Spleen (tissue), 11 donors: ENCODE measurements around the gene CCDC188. TPM values are rescaled to one million over a fixed set of nuclear protein-coding genes. Genes with fewer than 3 reads are reported as not detected.
A peak's percentile ranks its signal among the peaks of the same experiment; 100 is the strongest.

Experiments
- DNase-seq: peaks from one replicate; pipeline ENCODE4 v3.0.0-alpha.2; 2020
- H3K27ac ChIP-seq, 8 donors: fragments of 200-600 bp; sonication (generic) in 7 of 8; 1 replicate in 4 of 8; 2 replicates in 4 of 8; pipeline versions ENCODE4 v1.5.0 to v1.8.0; 2016 to 2021; ENCODE audit warnings: inconsistent platforms in 4 of 8, mild to moderate bottlenecking in 4 of 8, moderate library complexity in 1 of 8
- H3K27me3 ChIP-seq, 7 donors: fragments of 200-600 bp; sonication (generic) in 6 of 7; replicated peaks in 1 of 7; 1 replicate in 4 of 7; 2 replicates in 3 of 7; pipeline versions ENCODE4 v1.5.0 to v1.8.0; 2016 to 2021; ENCODE audit warnings: inconsistent platforms in 3 of 7, mild to moderate bottlenecking in 1 of 7
- H3K36me3 ChIP-seq, 6 donors: fragments of 200-600 bp; sonication (generic) in 5 of 6; 1 replicate in 4 of 6; 2 replicates in 2 of 6; pipeline versions ENCODE4 v1.5.0 to v1.8.0; 2016 to 2021; ENCODE audit warnings: inconsistent platforms in 2 of 6
- H3K4me1 ChIP-seq, 6 donors: fragments of 200-600 bp; sonication (generic) in 5 of 6; 1 replicate in 3 of 6; 2 replicates in 3 of 6; pipeline versions ENCODE4 v1.5.0 to v1.8.0; 2016 to 2021; ENCODE audit warnings: inconsistent platforms in 3 of 6
- H3K4me3 ChIP-seq, 8 donors: fragments of 200-600 bp; sonication (generic) in 7 of 8; 1 replicate in 4 of 8; 2 replicates in 4 of 8; pipeline versions ENCODE4 v1.5.0 to v1.8.0; 2016 to 2021; ENCODE audit warnings: inconsistent platforms in 4 of 8, mild to moderate bottlenecking in 4 of 8, moderate library complexity in 2 of 8
- H3K9me3 ChIP-seq, 8 donors: fragments of 200-600 bp; sonication (generic) in 7 of 8; 1 replicate in 4 of 8; 2 replicates in 4 of 8; pipeline versions ENCODE4 v1.5.0 to v1.8.0; 2016 to 2021; ENCODE audit warnings: inconsistent platforms in 4 of 8
- CTCF ChIP-seq, 11 experiments: fragments of 200-600 bp in 7 of 11; fragments of 450-650 bp in 4 of 11; sonication (generic) in 4 of 11; IDR thresholded peaks in 8 of 11; conservative IDR thresholded peaks in 3 of 11; 1 replicate in 7 of 11; 2 replicates in 4 of 11; pipeline versions ENCODE4 v1.4.0 to v1.8.0; 2016 to 2021; ENCODE audit warnings: antibody characterized with exemption in 11 of 11, inconsistent platforms in 4 of 11, mild to moderate bottlenecking in 1 of 11
- POLR2A ChIP-seq, 3 donors: fragments of 450-650 bp; IDR thresholded peaks; one replicate each; pipeline ENCODE4 v1.5.1; 2017; ENCODE audit warnings: antibody characterized with exemption in 3 of 3, mild to moderate bottlenecking in 1 of 3
- POLR2AphosphoS5 ChIP-seq, 3 donors: sonication (generic); formaldehyde crosslinking; IDR thresholded peaks; one replicate each; pipeline ENCODE4 v1.5.1; 2017; ENCODE audit warnings: antibody characterized with exemption in 3 of 3
- WGBS, 5 donors: extraction: QIAGEN DNeasy Blood & Tissue Kit in 3 of 5; methylation state at CpG; one replicate each; pipeline versions ENCODE4 v1.1.5 to v1.1.7; 2013 to 2018; 5-methylcytosine and 5-hydroxymethylcytosine counted together
- intact Hi-C: fragments of 100-400 bp; cut with DNase I; formaldehyde crosslinking; loops from one replicate; pipeline ENCODE4 v1.15.0; 2023; ENCODE audit warnings: low total_unique reads
- polyA plus RNA-seq, 3 donors: library from polyadenylated mRNA; stranded (reverse); fragments of 200-250 nt; gene quantifications; one replicate each; pipeline ENCODE4 v1.2.1, GENCODE V29; 2013
- total RNA-seq, 7 donors: library from RNA; depleted of rRNA in 3 of 7; stranded (reverse); fragments of >200 nt in 3 of 7; fragmentation: NEBNext Ultra II Directional in 4 of 7; extraction: Animal tissue kit (Norgen Biotek cat#: 25700) in 4 of 7; gene quantifications; one replicate each; pipeline versions ENCODE4 v1.1.0 to v1.2.1, GENCODE V29; 2016 to 2021
- donor health status: healthy with polysubstance abuse.
- donor health status: DM: no; HTN: no; CAD: no; lungs with moderate emphysema.
- donor health status: DM: no; HTN: no; CAD: no.
- donor health status: Bipolar disorder and iron deficiency.
- donor health status: healthy.
- donor health status: DM: no; HTN: no; CAD: no.
- donor health status: DM: yes; HTN: yes; CAD: no.

Gene CCDC188
- total and polyA plus RNA-seq, 10 donors, result 0.29 to 7.6 (median 1.8) TPM; not detected in 1

GRCh38 chr22:20138417-20138738, 12.5 kb downstream of the CCDC188 start:
- peaks cover 0 to 45% (median 17%) of the 10 kb centered on the region in 6 donors for H3K36me3 ChIP-seq
- 68 to 80% (median 71%) methylated on average over 4 of the region's 4 CpGs for WGBS, 5 donors
- DNase-seq, result no peak
- intact Hi-C loops, result no loop called here
- no peak overlapping the region for H3K4me3 ChIP-seq
- H3K27ac ChIP-seq, result no peak overlapping the region
- H3K9me3 ChIP-seq, result no peaks in the 10 kb centered on the region
- H3K4me1 ChIP-seq, result peaks cover 5 to 56% (median 49%) of the 10 kb centered on the region in 6 donors
- TF ChIP-seq POLR2A (IDR thresholded peaks at IDR 0.05) (no peak), POLR2AphosphoS5 (IDR thresholded peaks at IDR 0.05) (no peak)
- H3K27me3 ChIP-seq, result no peaks in the 10 kb centered on the region

- peak in 1 of 3 donors; percentile 29 for TF ChIP-seq POLR2AphosphoS5 (IDR thresholded peaks at IDR 0.05)
- no peak for TF ChIP-seq CTCF (IDR thresholded peaks at IDR 0.05 in 8 of 11, conservative IDR thresholded peaks at IDR 0.05 in 3 of 11)
- TF ChIP-seq POLR2A (IDR thresholded peaks at IDR 0.05), result no peak
- no peak overlapping the region for H3K4me3 ChIP-seq
- intact Hi-C loops, result no loop called here
- no peaks in the 10 kb centered on the region for H3K27me3 ChIP-seq
- H3K9me3 ChIP-seq, result no peaks in the 10 kb centered on the region
- H3K4me1 ChIP-seq, result peaks cover 8 to 61% (median 54%) of the 10 kb centered on the region in 6 donors
- 29 to 39% (median 37%) methylated on average over 20 to 26 of the region's 26 CpGs for WGBS, 5 donors
- no peak for DNase-seq
- no peak overlapping the region for H3K27ac ChIP-seq
- peaks cover 0 to 40% (median 12%) of the 10 kb centered on the region in 6 donors for H3K36me3 ChIP-seq
Measured at GRCh38 chr22:20137671-20138416, 13.0 kb downstream of the CCDC188 start.

- 77 to 87% (median 82%) methylated on average over 5 to 13 of the region's 13 CpGs for WGBS, 5 donors
- H3K4me3 ChIP-seq, result no peak overlapping the region
- no peaks in the 10 kb centered on the region for H3K27me3 ChIP-seq
- DNase-seq, result no peak
- no peak overlapping the region for H3K27ac ChIP-seq
- peaks cover 13 to 69% (median 62%) of the 10 kb centered on the region in 6 donors for H3K4me1 ChIP-seq
- no peaks in the 10 kb centered on the region for H3K9me3 ChIP-seq
- TF ChIP-seq POLR2A (IDR thresholded peaks at IDR 0.05) (no peak), CTCF (IDR thresholded peaks at IDR 0.05 in 8 of 11, conservative IDR thresholded peaks at IDR 0.05 in 3 of 11) (no peak), POLR2AphosphoS5 (IDR thresholded peaks at IDR 0.05) (no peak)
- peaks cover 0 to 34% (median 8%) of the 10 kb centered on the region in 6 donors for H3K36me3 ChIP-seq
- intact Hi-C loops, result no loop called here
Measured at GRCh38 chr22:20137113-20137512, 13.7 kb downstream of the CCDC188 start.

- H3K4me1 ChIP-seq, result peaks cover 13 to 70% (median 63%) of the 10 kb centered on the region in 6 donors
- H3K27ac ChIP-seq, result no peak overlapping the region
- no peak for DNase-seq
- H3K36me3 ChIP-seq, result peaks cover 0 to 28% (median 8%) of the 10 kb centered on the region in 6 donors
- H3K9me3 ChIP-seq, result no peaks in the 10 kb centered on the region
- WGBS, 5 donors, result 90 to 98% (median 96%) methylated on average over 5 of the region's 5 CpGs
- TF ChIP-seq POLR2AphosphoS5 (IDR thresholded peaks at IDR 0.05), result no peak
- TF ChIP-seq POLR2A (IDR thresholded peaks at IDR 0.05), result no peak
- no peaks in the 10 kb centered on the region for H3K27me3 ChIP-seq
- no peak overlapping the region for H3K4me3 ChIP-seq
- intact Hi-C loops, result no loop called here
Measured at GRCh38 chr22:20136603-20136873, 14.3 kb downstream of the CCDC188 start.

GRCh38 chr22:20135806-20136602, 14.9 kb downstream of the CCDC188 start:
- intact Hi-C loops, result no loop called here
- TF ChIP-seq POLR2A (IDR thresholded peaks at IDR 0.05) (no peak), POLR2AphosphoS5 (IDR thresholded peaks at IDR 0.05) (no peak), CTCF (IDR thresholded peaks at IDR 0.05 in 8 of 11, conservative IDR thresholded peaks at IDR 0.05 in 3 of 11) (no peak)
- H3K36me3 ChIP-seq, result peaks cover 0 to 23% (median 8%) of the 10 kb centered on the region in 6 donors
- H3K4me3 ChIP-seq, result no peak overlapping the region
- 83 to 88% (median 86%) methylated on average over 18 to 25 of the region's 25 CpGs for WGBS, 5 donors
- no peaks in the 10 kb centered on the region for H3K9me3 ChIP-seq
- no peak overlapping the region for H3K27ac ChIP-seq
- no peaks in the 10 kb centered on the region for H3K27me3 ChIP-seq
- no peak for DNase-seq
- peaks cover 13 to 71% (median 63%) of the 10 kb centered on the region in 6 donors for H3K4me1 ChIP-seq
